Stimulated activated CD4-positive, alpha-beta T cell treated with anti-CD3 and anti-CD28 coated beads, Interleukin-4, amount 100 ng/mL, for 48 hours (primary cell): ENCODE measurements around the gene HAND2.
A peak's percentile ranks its signal among the peaks of the same experiment; 100 is the strongest.

Experiments used
- DNase-seq, 2 donors: peaks; one replicate each; pipeline ENCODE4 v3.0.0-alpha.2; 2020; ENCODE audit warnings: low read depth in 2 of 2

The HAND2 gene

DNA sequence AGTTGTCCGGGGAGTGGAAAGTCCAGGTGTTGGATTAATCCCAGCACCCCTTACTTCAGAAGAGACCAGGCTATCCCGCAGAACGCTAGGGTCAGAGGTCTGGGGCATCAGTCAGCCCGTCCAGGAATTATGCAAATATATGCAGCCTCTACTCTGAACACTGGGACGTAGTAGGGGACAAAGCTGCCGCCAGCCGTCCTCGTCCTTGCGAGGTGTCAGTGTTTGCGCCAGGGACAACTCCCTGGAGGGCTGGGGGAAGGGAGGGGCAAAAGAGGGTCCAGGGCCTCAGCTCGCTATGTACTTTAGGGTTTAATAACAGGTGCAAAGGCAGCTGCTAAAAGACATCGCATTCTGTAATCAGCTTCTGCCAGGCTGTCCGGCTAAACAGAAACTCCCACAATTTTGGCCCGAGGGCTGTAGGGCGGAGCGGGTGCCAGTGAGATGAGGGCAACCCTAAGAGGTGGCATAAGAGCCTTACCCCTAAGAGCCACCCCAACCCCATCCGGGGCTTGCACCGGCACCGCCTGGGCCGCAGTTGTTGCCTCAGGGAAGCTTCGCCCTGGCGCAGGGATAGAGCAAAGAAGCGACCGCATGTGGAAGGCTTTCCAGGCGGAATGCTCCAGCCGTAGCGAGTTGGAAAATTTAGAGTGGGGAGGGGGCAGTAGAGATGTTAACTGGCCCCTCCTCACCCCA lies 8.4 kb downstream of the HAND2 start:
- DNase-seq: no peak

DNA sequence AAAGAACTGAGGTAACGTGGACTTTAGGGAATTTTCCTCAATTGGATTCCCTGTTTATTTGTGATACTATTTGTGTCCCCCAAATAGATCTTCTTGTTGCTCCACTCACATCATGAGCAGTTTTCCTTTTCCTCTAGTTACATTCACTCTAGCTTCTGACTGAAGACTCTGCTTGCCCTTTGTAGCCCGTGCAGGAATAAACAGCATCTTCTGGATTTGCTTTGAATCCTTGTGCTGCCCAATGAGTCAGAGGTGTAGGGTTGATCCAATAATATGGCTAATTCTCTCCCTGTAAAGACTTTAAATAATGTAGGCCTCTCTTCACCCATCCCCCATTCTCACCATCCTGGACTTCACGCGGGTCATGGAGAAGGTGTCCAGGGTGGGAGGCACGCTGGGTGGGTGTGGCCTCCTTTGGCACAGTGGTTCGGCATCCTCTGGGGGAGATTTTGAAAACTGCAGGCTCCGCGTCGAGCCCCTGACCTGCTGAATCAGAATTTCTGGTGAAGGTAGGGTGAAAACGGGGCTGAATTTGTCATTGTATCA lies 9.0 kb downstream of the HAND2 start:
- DNase-seq: no peak

DNA sequence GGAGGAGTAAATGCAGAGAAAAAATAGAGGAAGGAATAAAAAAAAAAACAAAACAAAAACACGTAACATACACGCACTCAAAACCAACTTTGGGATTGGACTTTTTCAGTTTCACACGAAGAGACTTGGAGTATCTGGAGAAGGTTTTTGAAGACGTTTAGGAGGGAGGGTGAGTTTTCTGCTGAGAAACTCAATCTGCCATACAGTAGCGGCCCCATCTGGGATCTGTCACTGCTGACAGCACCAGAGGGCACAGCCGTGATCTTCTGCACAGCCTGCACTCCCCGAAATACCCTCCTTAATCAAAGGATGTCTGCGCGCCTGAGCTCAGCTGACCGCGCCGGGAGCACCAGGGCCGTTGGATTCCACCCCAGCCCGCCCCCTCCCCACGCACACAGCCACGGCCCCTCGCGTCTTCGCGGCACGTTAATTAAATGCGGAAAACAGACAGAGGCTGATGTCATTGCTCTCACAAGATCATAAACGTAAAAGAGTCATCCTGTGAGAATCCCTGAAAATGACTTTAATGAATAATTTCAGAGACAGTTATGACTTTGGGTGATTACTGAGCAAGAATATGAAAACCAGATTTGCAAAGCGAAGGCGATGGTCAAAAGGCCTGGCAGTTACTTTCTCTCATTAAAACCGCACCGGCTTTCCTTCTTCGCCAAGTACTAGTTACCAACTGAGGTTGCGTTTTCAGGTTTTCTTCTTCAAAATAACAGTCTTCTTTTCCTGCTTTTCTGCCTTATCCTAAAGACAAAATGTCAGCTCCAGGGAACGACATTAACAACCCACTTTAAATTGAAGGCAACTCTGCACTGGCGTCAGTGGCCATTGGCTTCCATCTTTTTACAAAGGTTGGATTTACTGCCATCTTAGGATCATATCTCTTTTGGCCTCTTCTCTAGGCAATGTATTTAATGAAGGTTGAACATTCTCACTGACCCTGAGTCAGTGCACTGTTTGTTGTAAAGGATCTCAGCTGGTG lies 10.6 kb downstream of the HAND2 start:
- no peak for DNase-seq

GRCh38 chr4:173518425-173519102 lies 11.5 kb downstream of the HAND2 start:
- DNase-seq: no peak

- no peak for DNase-seq
Measured at GRCh38 chr4:173517781-173518424, 12.1 kb downstream of the HAND2 start.

DNA sequence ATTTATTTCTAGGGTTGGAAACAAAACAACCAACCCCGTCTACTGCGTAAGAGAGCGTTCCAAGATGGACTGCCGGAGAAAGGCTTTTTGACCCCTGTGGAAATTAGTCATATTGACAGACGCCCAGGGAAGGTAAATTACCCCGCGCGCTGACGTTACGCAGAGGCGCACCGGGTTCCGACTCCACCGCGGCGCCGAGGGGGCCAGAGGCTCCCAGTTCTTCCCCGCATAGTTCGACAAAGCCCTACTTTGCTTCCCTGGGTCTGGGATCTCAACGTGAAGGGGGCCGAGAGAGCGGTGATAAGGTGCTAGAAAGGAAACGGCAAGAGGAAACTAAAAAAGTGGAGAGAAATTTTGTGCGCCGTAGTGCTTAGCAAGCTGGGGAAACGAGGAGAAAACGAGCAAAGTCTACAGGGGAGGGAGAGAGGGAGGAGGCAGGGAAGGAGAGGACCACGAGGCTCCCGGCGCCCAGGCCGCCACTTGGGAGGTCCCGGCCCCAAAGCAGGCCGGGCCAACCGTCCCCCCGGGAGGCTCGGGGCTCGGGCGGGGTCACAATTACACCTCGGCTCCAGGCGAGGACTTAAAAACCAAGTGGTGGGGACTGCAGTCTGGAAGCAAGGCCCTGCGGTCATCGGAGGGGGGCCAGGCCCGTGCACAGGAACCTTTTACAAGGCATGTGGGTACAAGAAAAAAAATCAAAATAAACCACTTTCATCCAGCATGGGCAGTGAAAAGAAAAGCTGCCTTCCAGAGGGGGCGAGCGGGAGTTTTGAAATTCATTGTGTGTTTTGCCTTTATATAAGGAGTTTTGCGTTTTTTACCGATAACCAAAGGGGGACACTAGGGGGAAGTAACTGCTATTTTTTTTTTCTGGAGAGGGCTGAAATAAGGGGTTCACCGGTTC lies 13.2 kb downstream of the HAND2 start:
- DNase-seq: no peak

DNA sequence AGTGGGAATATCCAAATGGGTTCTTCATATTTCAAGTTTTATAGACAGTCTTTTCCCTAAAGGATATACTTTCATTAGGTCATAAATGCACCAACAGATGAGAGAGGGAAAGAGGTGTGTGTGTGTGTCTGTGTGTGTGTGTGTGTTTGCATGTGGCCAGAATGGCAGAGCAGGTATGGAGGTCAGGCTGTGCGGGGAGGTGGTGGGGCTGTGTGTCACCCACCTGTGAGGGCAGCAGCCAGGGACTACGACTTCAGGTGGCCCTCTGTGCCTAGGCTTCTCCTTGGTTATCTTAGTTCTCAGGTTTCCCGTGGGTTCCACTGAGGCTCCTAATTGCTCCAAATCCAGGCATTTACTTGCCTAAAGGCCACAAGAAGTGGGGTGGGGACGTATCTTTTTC lies 14.6 kb downstream of the HAND2 start:
- no peak for DNase-seq

- no peak for DNase-seq
Measured at GRCh38 chr4:173514641-173515217, 15.3 kb downstream of the HAND2 start.

DNA sequence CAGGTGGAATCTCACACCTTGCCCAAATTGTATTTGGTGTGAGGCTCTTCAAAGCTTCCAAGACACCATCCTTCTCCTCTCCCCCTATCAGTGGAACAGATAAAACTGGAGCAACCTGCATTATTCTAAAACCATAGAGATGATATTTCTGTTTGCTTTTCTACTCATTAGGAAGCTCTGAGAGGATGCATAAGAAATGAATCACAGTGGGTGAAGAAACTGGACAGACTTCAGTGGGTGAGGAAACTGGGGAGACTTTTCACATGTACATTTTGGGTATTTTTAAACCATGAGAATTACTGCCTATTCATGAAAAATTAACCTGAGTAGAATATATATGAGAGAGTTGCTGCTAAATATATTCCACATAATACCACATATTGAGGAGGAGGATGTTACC lies 16.4 kb downstream of the HAND2 start:
- DNase-seq: no peak

DNA sequence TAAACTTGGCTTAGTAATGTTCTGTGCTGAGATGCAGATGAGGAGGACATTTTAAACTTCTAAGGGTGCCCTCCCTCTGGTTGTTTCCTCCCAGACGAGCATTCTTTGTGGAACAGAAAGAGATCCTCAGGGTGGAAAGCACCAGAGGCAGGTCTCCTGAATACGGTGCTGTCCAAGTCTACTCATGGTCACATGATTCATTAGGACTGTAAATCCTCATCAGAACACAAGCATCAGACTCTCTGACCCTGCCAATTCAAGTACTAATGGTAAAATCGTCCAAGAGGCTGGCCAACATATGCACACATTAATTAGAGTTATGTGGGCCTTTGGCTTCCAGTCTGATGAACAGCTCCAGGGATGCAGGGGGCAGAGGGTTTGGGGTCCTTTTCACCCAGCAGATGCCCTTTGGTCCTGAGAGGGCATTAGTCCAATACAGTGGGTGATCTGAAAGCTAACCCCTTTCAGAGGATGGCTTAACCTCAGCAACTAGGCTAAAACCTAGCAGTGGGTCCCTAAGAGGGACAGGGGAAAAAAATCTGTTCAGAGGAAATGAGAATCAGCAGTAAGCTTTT lies 18.2 kb downstream of the HAND2 start:
- DNase-seq: no peak

DNA sequence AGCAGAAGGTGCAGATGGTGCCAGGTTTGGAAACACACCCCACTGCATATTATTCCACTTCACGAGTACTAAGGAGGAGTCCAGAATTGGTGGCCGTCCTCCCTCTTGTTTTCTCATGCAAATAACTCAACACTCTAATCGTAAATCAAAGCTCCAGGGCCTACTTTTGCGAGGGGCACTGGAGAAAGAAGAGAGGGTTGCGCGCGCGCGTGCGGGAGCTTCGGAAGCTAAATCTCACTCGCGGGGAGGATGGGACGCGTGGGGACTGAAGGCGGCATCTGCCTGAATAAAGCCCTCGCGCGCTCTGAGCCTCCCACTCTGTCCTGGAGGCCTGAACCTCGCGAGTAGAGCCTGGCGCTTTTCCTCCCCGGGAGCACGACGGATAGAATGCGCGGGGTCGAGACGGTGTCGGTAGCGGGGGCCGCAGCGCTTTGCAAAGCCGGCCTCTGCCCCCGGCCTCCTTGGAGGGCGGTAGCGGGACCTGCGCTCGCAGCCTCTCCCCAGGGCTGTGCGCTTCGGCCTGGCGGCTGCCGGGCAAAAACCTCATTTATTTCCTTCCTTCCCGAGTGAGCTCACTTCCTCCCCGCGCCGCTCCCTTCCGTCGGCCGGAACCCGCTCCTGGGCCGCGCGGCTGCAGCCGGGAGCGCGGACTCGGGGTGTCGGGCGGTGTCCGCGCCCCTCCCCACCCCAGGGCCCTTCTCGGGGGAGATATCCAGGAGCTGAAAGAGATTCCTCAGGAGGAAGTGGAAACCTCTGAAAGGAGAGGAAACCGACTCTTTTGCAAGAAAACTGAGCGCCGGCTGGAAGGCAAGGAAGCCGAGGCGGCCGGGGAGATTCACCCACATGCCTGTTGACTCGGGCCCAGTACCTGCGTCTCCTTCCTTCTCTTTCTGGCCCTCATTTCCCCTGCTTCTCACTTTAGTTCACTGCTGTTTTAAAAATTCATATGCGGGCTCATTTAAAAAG lies 20.7 kb downstream of the HAND2 start:
- DNase-seq: no peak

- DNase-seq: no peak
Measured at GRCh38 chr4:173508386-173509035, 21.5 kb downstream of the HAND2 start.

DNA sequence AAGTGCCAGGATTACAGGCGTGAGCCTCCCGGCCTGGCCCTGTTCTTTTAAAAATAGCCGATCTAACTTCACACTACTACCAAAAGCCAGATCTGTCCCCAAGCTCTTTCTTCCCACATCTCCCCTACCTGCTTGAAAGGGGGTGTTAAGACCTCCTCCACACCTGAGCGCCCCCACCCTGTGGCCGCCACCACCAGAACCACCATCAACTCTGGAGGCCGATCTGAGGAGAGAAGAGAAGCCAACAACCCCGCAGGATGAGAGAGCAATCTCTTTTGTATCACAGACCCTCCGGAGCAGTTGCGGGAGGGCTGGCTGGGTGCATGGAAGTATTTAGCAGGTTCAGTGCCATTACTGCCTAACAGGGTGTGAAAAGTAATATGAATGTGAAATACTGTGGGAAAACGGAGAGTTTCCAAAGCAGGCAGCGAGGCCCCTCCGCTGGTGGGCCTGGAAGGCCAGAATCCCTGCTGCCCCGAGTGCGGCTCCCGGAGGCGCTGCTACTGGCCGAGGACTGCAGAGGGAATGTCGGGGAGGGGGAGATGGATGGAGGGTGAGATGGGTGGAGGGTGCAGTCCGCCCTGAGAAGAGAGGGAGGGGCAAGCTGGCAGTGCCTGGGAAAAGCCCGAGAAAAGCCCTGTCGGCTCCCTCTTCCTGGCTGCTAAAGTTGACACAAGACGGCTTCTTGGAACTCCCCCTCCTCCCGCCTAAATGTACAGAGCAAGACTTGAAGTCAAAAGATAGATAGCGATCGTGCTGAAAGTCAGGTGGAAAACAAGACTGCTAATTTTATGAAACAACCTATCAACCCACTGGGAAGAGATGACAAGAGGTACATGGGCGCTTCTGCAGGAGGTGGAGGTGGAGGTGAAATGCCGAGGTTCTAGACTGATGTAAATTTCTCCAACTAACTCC lies 22.3 kb downstream of the HAND2 start:
- no peak for DNase-seq

- no peak for DNase-seq
Measured at GRCh38 chr4:173506597-173507211, 23.3 kb downstream of the HAND2 start.

GRCh38 chr4:173505924-173506518 lies 24.0 kb downstream of the HAND2 start:
- DNase-seq: peak in 1 of 2 donors; percentile 51

GRCh38 chr4:173504181-173504503 lies 25.9 kb downstream of the HAND2 start:
- DNase-seq: no peak
